ENCODE measurements around the gene GCAT. TPM values are rescaled to one million over a fixed set of nuclear protein-coding genes. Genes with fewer than 3 reads are reported as not detected.
A peak's percentile ranks its signal among the peaks of the same experiment; 100 is the strongest.
"Not testable (repeated sequence)": the region's sequence is repeated elsewhere in the genome, so short reads cannot be mapped to it uniquely, and the experiment has no call there.

The GCAT gene
- total and polyA plus RNA-seq, 2 of the 13 experiments (the other 11 are each of a cell fraction or from before 2014, with no cell fraction given): 28.0 to 50.3 TPM

DNA sequence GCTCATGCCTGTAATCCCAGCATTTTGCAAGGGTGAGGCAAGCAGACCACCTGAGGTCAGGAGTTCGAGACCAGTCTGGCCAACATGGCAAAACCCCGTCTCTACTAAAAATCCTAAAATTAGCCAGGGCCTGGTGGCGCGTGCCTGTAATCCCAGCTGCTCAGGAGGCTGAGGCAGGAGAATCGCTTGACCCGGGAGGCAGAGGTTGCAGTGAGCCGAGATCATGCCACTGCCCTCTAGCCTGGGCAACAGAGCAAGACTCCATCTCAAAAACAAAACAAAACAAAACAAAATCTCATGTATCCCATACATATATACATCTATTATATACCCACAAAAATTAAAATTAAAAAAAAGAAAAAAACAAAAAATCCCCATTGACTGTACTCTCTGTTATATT, 10.5 kb upstream of the GCAT start:
- H3K9me3 ChIP-seq (ENCODE audit: low read length); POLR2A ChIA-PET; CTCF ChIA-PET (ENCODE audit: low intra/inter-chr PET ratio, low total read pairs); H3K9ac ChIP-seq (ENCODE audit: insufficient read depth, low read depth, low read length); ATAC-seq; H3K27ac ChIP-seq (ENCODE audit: extremely low read length, insufficient read depth, low read length); H3K27me3 ChIP-seq (ENCODE audit: control insufficient read depth in 1 of 2, insufficient read depth in 2 of 2, low read length in 2 of 2); H4K20me1 ChIP-seq (ENCODE audit: insufficient read depth, low read length); FAIRE-seq; H3K36me3 ChIP-seq (replicated peaks in 1 of 2; ENCODE audit: control insufficient read depth in 1 of 2, insufficient read depth in 2 of 2, low read length in 2 of 2); intact Hi-C loops (cut with micrococcal nuclease; ENCODE audit: unreplicated experiment); DNase-seq (ENCODE audit: low spot score); H2AFZ ChIP-seq (ENCODE audit: low read length); H3K79me2 ChIP-seq (ENCODE audit: insufficient read depth, low read length); H3K4me2 ChIP-seq (ENCODE audit: low read depth, low read length); in situ Hi-C loops (cut with HindIII; ENCODE audit: extremely low pct_ligation_motif_present, low pct_unique_long_range_greater_than_20kb); H3K4me3 ChIP-seq (replicated peaks in 1 of 3; ENCODE audit: insufficient read depth in 1 of 3, low read depth in 2 of 3, low read length in 3 of 3); BruUV-seq (replicated peaks): not testable (repeated sequence)
- peaks cover 59% of the 10 kb centered on the region for H3K4me1 ChIP-seq (ENCODE audit: insufficient read depth, low read length)
- 83% methylated on average over 7 of the region's 7 CpGs for WGBS (ENCODE audit: low lambda C conversion rate)
- TF ChIP-seq ZNF121 (CRISPR knock-in tag; IDR thresholded peaks at IDR 0.05): peak; percentile 77

DNA sequence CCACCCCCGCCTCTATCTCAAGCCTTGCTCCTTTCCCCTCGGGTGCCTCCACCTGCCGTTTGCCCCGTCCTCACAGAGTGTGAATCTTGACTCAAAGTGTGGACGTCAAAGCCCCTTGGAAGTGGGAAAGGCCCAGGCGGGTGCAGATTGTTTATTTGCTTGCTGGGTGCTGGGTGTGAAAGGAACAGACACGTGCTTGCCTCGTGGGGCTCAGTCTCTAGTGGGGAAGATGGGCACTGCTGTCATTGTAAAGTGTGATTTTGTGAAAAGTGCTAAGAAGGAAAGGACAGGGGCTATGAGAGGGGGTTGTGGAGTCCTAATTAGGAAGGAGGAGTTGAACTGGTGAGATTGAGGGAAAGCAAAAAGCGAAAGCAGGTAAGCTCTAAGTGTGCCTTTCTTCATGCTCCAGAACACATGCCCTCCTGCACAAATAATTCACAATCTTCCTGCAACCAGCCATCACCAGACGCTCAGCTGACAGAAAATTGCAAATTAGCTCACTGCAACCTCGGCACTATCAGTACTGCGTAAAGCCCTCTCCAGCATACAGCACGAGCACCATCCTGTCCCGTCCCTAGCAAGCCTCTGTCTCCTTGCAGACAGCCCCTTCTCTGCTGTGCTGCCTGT, 9.7 kb upstream of the GCAT start:
- 32% methylated on average over 14 of the region's 14 CpGs for WGBS (ENCODE audit: low lambda C conversion rate)
- TF ChIP-seq, protein P1, sequence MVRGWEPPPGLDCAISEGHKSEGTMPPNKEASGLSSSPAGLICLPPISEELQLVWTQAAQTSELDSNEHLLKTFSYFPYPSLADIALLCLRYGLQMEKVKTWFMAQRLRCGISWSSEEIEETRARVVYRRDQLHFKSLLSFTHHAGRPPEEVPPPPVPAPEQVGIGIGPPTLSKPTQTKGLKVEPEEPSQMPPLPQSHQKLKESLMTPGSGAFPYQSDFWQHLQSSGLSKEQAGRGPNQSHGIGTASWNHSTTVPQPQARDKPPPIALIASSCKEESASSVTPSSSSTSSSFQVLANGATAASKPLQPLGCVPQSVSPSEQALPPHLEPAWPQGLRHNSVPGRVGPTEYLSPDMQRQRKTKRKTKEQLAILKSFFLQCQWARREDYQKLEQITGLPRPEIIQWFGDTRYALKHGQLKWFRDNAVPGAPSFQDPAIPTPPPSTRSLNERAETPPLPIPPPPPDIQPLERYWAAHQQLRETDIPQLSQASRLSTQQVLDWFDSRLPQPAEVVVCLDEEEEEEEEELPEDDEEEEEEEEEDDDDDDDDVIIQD (CRISPR knock-in tag; IDR thresholded peaks at IDR 0.05; ENCODE audit: low read depth): no peak
- TF ChIP-seq ZNF709 (CRISPR knock-in tag; IDR thresholded peaks at IDR 0.05) (peak; percentile 36; the same call in 1 of the 2 replicates), KLF6 (CRISPR knock-in tag; IDR thresholded peaks at IDR 0.05) (0 out of 2 replicates have a peak, but pooled peaks have one; percentile 57), SALL1 (CRISPR knock-in tag; IDR thresholded peaks at IDR 0.05) (peak; percentile 34; the same call in 1 of the 2 replicates)
- TF ChIP-seq, protein P2, sequence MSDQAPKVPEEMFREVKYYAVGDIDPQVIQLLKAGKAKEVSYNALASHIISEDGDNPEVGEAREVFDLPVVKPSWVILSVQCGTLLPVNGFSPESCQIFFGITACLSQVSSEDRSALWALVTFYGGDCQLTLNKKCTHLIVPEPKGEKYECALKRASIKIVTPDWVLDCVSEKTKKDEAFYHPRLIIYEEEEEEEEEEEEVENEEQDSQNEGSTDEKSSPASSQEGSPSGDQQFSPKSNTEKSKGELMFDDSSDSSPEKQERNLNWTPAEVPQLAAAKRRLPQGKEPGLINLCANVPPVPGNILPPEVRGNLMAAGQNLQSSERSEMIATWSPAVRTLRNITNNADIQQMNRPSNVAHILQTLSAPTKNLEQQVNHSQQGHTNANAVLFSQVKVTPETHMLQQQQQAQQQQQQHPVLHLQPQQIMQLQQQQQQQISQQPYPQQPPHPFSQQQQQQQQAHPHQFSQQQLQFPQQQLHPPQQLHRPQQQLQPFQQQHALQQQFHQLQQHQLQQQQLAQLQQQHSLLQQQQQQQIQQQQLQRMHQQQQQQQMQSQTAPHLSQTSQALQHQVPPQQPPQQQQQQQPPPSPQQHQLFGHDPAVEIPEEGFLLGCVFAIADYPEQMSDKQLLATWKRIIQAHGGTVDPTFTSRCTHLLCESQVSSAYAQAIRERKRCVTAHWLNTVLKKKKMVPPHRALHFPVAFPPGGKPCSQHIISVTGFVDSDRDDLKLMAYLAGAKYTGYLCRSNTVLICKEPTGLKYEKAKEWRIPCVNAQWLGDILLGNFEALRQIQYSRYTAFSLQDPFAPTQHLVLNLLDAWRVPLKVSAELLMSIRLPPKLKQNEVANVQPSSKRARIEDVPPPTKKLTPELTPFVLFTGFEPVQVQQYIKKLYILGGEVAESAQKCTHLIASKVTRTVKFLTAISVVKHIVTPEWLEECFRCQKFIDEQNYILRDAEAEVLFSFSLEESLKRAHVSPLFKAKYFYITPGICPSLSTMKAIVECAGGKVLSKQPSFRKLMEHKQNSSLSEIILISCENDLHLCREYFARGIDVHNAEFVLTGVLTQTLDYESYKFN (CRISPR knock-in tag; conservative IDR thresholded peaks at IDR 0.05): no peak
- TF ChIP-seq, protein P3, sequence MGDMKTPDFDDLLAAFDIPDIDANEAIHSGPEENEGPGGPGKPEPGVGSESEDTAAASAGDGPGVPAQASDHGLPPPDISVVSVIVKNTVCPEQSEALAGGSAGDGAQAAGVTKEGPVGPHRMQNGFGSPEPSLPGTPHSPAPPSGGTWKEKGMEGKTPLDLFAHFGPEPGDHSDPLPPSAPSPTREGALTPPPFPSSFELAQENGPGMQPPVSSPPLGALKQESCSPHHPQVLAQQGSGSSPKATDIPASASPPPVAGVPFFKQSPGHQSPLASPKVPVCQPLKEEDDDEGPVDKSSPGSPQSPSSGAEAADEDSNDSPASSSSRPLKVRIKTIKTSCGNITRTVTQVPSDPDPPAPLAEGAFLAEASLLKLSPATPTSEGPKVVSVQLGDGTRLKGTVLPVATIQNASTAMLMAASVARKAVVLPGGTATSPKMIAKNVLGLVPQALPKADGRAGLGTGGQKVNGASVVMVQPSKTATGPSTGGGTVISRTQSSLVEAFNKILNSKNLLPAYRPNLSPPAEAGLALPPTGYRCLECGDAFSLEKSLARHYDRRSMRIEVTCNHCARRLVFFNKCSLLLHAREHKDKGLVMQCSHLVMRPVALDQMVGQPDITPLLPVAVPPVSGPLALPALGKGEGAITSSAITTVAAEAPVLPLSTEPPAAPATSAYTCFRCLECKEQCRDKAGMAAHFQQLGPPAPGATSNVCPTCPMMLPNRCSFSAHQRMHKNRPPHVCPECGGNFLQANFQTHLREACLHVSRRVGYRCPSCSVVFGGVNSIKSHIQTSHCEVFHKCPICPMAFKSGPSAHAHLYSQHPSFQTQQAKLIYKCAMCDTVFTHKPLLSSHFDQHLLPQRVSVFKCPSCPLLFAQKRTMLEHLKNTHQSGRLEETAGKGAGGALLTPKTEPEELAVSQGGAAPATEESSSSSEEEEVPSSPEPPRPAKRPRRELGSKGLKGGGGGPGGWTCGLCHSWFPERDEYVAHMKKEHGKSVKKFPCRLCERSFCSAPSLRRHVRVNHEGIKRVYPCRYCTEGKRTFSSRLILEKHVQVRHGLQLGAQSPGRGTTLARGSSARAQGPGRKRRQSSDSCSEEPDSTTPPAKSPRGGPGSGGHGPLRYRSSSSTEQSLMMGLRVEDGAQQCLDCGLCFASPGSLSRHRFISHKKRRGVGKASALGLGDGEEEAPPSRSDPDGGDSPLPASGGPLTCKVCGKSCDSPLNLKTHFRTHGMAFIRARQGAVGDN (CRISPR knock-in tag; IDR thresholded peaks at IDR 0.05): peak; percentile 13; the same call in 1 of the 2 replicates

More for the DNA sequence above, 9.7 kb upstream of the GCAT start:
- no peak for ATAC-seq
- Histone ChIP-seq H3K4me2 (ENCODE audit: low read depth, low read length) (peak overlapping the region; percentile 52), H3K27ac (ENCODE audit: extremely low read length, insufficient read depth, low read length) (no peak overlapping the region), H4K20me1 (ENCODE audit: insufficient read depth, low read length) (no peaks in the 10 kb centered on the region), H3K36me3 (replicated peaks in 1 of 2; ENCODE audit: control insufficient read depth in 1 of 2, insufficient read depth in 2 of 2, low read length in 2 of 2) (no peaks in the 10 kb centered on the region), H3K27me3 (ENCODE audit: control insufficient read depth in 1 of 2, insufficient read depth in 2 of 2, low read length in 2 of 2) (no peaks in the 10 kb centered on the region), H3K4me1 (ENCODE audit: insufficient read depth, low read length) (peaks cover 56% of the 10 kb centered on the region), H3K9me3 (ENCODE audit: low read length) (no peaks in the 10 kb centered on the region), H3K79me2 (ENCODE audit: insufficient read depth, low read length) (no peaks in the 10 kb centered on the region), H2AFZ (ENCODE audit: low read length) (peak overlapping the region; percentile 3), H3K4me3 (replicated peaks in 1 of 3; ENCODE audit: insufficient read depth in 1 of 3, low read depth in 2 of 3, low read length in 3 of 3) (no peak overlapping the region), H3K9ac (ENCODE audit: insufficient read depth, low read depth, low read length) (no peak overlapping the region)
- ChIA-PET POLR2A (no interaction called here), CTCF (ENCODE audit: low intra/inter-chr PET ratio, low total read pairs) (no interaction called here)
- no peak for FAIRE-seq
- no peak for DNase-seq (ENCODE audit: low spot score)
- intact Hi-C loops (cut with micrococcal nuclease; ENCODE audit: unreplicated experiment) (no loop called here), in situ Hi-C loops (cut with HindIII; ENCODE audit: extremely low pct_ligation_motif_present, low pct_unique_long_range_greater_than_20kb) (no loop called here)
- no TSS peak for BruUV-seq (replicated peaks)
